Measurements from ENCODE around the gene CMKLR1.

DNA sequence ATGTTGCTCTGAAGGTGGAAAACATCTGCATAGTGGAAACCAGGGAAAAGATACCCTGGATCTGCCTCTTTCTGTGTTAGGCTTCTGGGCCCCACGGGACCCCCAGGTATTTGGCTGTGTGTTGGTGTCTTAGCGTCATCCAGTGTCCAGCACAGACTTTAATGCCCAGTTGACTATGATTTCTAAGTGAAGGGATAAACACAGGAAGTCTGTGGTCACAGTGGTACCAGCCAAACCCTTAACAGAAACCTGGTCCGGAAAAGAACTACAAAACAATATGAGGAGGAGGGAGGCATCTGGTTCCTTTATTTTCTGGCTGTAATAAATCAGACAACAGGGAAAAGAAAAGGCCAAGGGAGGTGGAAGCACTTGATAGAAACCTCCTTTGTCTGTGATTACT is 56.4 kb downstream of the CMKLR1 start:
- TF ChIP-seq, protein P1, sequence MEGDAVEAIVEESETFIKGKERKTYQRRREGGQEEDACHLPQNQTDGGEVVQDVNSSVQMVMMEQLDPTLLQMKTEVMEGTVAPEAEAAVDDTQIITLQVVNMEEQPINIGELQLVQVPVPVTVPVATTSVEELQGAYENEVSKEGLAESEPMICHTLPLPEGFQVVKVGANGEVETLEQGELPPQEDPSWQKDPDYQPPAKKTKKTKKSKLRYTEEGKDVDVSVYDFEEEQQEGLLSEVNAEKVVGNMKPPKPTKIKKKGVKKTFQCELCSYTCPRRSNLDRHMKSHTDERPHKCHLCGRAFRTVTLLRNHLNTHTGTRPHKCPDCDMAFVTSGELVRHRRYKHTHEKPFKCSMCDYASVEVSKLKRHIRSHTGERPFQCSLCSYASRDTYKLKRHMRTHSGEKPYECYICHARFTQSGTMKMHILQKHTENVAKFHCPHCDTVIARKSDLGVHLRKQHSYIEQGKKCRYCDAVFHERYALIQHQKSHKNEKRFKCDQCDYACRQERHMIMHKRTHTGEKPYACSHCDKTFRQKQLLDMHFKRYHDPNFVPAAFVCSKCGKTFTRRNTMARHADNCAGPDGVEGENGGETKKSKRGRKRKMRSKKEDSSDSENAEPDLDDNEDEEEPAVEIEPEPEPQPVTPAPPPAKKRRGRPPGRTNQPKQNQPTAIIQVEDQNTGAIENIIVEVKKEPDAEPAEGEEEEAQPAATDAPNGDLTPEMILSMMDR (IDR thresholded peaks at IDR 0.05) = no peak
- no peak for TF ChIP-seq POLR2A (IDR thresholded peaks at IDR 0.05)

All from esophagus squamous epithelium (tissue), 4 donors.